Epithelial cell of proximal tubule (primary cell): ENCODE data around the gene ZNF213. TPM values are rescaled to one million over a fixed set of nuclear protein-coding genes. Genes with fewer than 3 reads are reported as not detected.

Source experiments
- DNase-seq: peaks from one replicate; pipeline ENCODE4 v3.0.0-alpha.2; 2011; ENCODE audit warnings: low read depth
- H3K4me3 ChIP-seq: 2 replicates; pipeline ENCODE4 v1.5.1; 2011; ENCODE audit warnings: low read depth, mild to moderate bottlenecking, low read length
- CTCF ChIP-seq: conservative IDR thresholded peaks from 2 replicates; pipeline ENCODE4 v1.5.1; 2012; ENCODE audit warnings: low read depth, mild to moderate bottlenecking, low read length
- total RNA-seq: library from RNA; depleted of rRNA; stranded (reverse); fragments of >200 nt; gene quantifications from 2 replicates; pipeline ENCODE4 v1.2.3, GENCODE V29; 2015

The ZNF213 gene
- total RNA-seq, 1 donor from 2014 or later = 2.4 TPM

- DNase-seq = no peak
- TF ChIP-seq CTCF = no peak
- no peak overlapping the region for H3K4me3 ChIP-seq
These were observed 32.9 kb upstream of the ZNF213 start for GRCh38 chr16:3101841-3102470.

GRCh38 chr16:3106205-3106928 is 28.5 kb upstream of the ZNF213 start:
- H3K4me3 ChIP-seq = peak overlapping the region; percentile 71
- DNase-seq = no peak

GRCh38 chr16:3112058-3112880 is 22.6 kb upstream of the ZNF213 start, which contains the start of gene ZNF205:
Gene ZNF205 (plus strand): TSS chr16:3112586. CDS start chr16:3113431, 845 bp downstream.
- peak within 1 kb of the TSS; percentile 98 for H3K4me3 ChIP-seq
- no peak for TF ChIP-seq CTCF
- DNase-seq = no peak

More at GRCh38 chr16:3106205-3106928, 28.5 kb upstream of the ZNF213 start:
- TF ChIP-seq CTCF = no peak

GRCh38 chr16:3112881-3113574 is 21.8 kb upstream of the ZNF213 start:
- peak overlapping the region; percentile 98 for H3K4me3 ChIP-seq
- no peak for TF ChIP-seq CTCF
- no peak for DNase-seq

GRCh38 chr16:3113765-3114479 is 20.9 kb upstream of the ZNF213 start:
- H3K4me3 ChIP-seq = peak overlapping the region; percentile 98
- no peak for DNase-seq
- peak; percentile 16 for TF ChIP-seq CTCF

GRCh38 chr16:3115003-3115402 is 19.8 kb upstream of the ZNF213 start:
- H3K4me3 ChIP-seq = no peak overlapping the region
- no peak for TF ChIP-seq CTCF
- no peak for DNase-seq
